GM12878 (cell line): ENCODE data around the gene SNRPD1. TPM values are rescaled to one million over a fixed set of nuclear protein-coding genes. Genes with fewer than 3 reads are reported as not detected.

Experiments
- ATAC-seq: fragments of 200-7000 bp; cut with Tn5 transposase; 3 replicates; pipeline ENCODE4 v1.9.1; 2020; ENCODE audit warnings: mild to moderate bottlenecking, moderate library complexity
- BruUV-seq: library from RNA; stranded (reverse); fragments of 400-500 nt; replicated peaks from 2 replicates; lab custom pipeline; 2021; lab: Mats Ljungman, UMichigan
- CTCF ChIA-PET: fragments of 300-600 bp; sonication (Branson Sonifier 250); formaldehyde crosslinking; extraction: SDS; loops from one replicate; lab custom pipeline; 2021; ENCODE audit warnings: inconsistent platforms; lab: Yijun Ruan, JAX
- POLR2A ChIA-PET: fragments of 350-600 bp; formaldehyde crosslinking; extraction: SDS; loops from one replicate; lab custom pipeline; 2021; ENCODE audit warnings: inconsistent platforms; lab: Charles Lee
- RAD21 ChIA-PET: fragments of 300-600 bp; sonication (Branson Sonifier 250); formaldehyde crosslinking; loops from one replicate; lab custom pipeline; 2023; ENCODE audit warnings: antibody characterized with exemption; ENCODE audit not compliant: unreplicated experiment; lab: Charles Lee
- SMC1A ChIA-PET: fragments of 300-600 bp; sonication (Branson Sonifier 250); formaldehyde crosslinking; loops from one replicate; lab custom pipeline; 2023; ENCODE audit not compliant: unreplicated experiment, uncharacterized antibody; lab: Charles Lee
- DNase-seq: peaks from one replicate; pipeline ENCODE4 v3.0.0-alpha.2; 2011; ENCODE audit warnings: low read depth, low spot score
- FAIRE-seq: peaks from 3 replicates; lab custom pipeline; 2011; peaks lifted over from hg19 to GRCh38; lab: Jason Lieb, UNC
- H2AFZ ChIP-seq: 2 replicates; pipeline ENCODE4 v1.6.0; 2011; ENCODE audit warnings: low read depth, low read length, control low read depth; ENCODE audit not compliant: control insufficient read depth
- H3K27ac ChIP-seq: 2 replicates; pipeline ENCODE4 v1.5.1; 2011; ENCODE audit warnings: control low read depth; ENCODE audit not compliant: control insufficient read depth, insufficient read depth
- H3K27me3 ChIP-seq, 2 experiments: replicated peaks in 1 of 2; 2 replicates each; pipeline versions ENCODE4 v1.6.0 to v1.6.1; 2011; ENCODE audit warnings: low read length in 1 of 2; ENCODE audit not compliant: control insufficient read depth in 2 of 2, insufficient read depth in 2 of 2
- H3K36me3 ChIP-seq, 2 experiments: 2 replicates each; pipeline ENCODE4 v1.5.1; 2011; ENCODE audit warnings: low read length in 1 of 2; ENCODE audit not compliant: control insufficient read depth in 2 of 2, insufficient read depth in 2 of 2
- H3K4me1 ChIP-seq: 2 replicates; pipeline ENCODE4 v1.6.1; 2011; ENCODE audit warnings: mild to moderate bottlenecking, low read length, moderate library complexity, mixed read lengths; ENCODE audit not compliant: control insufficient read depth, insufficient read depth
- H3K4me2 ChIP-seq: 2 replicates; pipeline ENCODE4 v1.6.0; 2011; ENCODE audit warnings: control low read depth; ENCODE audit not compliant: control insufficient read depth, insufficient read depth
- H3K4me3 ChIP-seq: fragments of 200-600 bp; sonication (generic); 2 replicates; pipeline ENCODE4 v1.5.1; 2016
- H3K79me2 ChIP-seq: 2 replicates; pipeline ENCODE4 v1.6.0; 2011; ENCODE audit warnings: low read length; ENCODE audit not compliant: control insufficient read depth, insufficient read depth
- H3K9ac ChIP-seq: 2 replicates; pipeline ENCODE4 v1.8.0; 2011; ENCODE audit warnings: low read length, control low read depth, mixed read lengths; ENCODE audit not compliant: control insufficient read depth, insufficient read depth
- H3K9me3 ChIP-seq: replicated peaks from 3 replicates; pipeline ENCODE4 v1.5.1; 2011; ENCODE audit warnings: mild to moderate bottlenecking, low read length; ENCODE audit not compliant: control insufficient read depth, insufficient read depth
- H4K20me1 ChIP-seq: 2 replicates; pipeline ENCODE4 v1.6.0; 2011; ENCODE audit not compliant: control insufficient read depth, insufficient read depth
- BACH1 ChIP-seq: fragments of 450-650 bp; IDR thresholded peaks from 2 replicates; pipeline ENCODE4 v1.6.1; 2017; ENCODE audit warnings: mild to moderate bottlenecking, borderline replicate concordance
- CREB1 ChIP-seq: IDR thresholded peaks from 2 replicates; pipeline ENCODE4 v1.6.1; 2012; ENCODE audit warnings: low read depth, mild to moderate bottlenecking, inconsistent platforms
- E2F8 ChIP-seq: fragments of 450-650 bp; IDR thresholded peaks from 2 replicates; pipeline ENCODE4 v1.6.1; 2018; ENCODE audit warnings: mild to moderate bottlenecking, low read depth, moderate library complexity; ENCODE audit not compliant: partially characterized antibody
- FOXM1 ChIP-seq: IDR thresholded peaks from 2 replicates; pipeline ENCODE4 v1.6.1; 2012; ENCODE audit warnings: low read depth, mild to moderate bottlenecking, inconsistent platforms, low read length, moderate library complexity
- JUND ChIP-seq: IDR thresholded peaks from 2 replicates; pipeline ENCODE4 v1.6.1; 2012; ENCODE audit warnings: low read depth, mild to moderate bottlenecking, low read length, improper control_type of control experiment, moderate library complexity
- MYC ChIP-seq: IDR thresholded peaks from 2 replicates; pipeline ENCODE4 v1.6.1; 2011; ENCODE audit warnings: mild to moderate bottlenecking, low read length, moderate library complexity, inconsistent platforms; ENCODE audit not compliant: insufficient read depth, insufficient replicate concordance, insufficient read length, severe bottlenecking
- PML ChIP-seq: IDR thresholded peaks from 2 replicates; pipeline ENCODE4 v1.6.1; 2012; ENCODE audit warnings: low read length, inconsistent platforms
- RB1 ChIP-seq: fragments of 450-650 bp; formaldehyde crosslinking; IDR thresholded peaks from 2 replicates; pipeline ENCODE4 v1.6.1; 2017; ENCODE audit warnings: mild to moderate bottlenecking, borderline replicate concordance
- RBBP5 ChIP-seq: fragments of 200-600 bp; sonication (generic); conservative IDR thresholded peaks from 2 replicates; pipeline ENCODE4 v1.6.1; 2016
- STAT3 ChIP-seq: IDR thresholded peaks from 2 replicates; pipeline ENCODE4 v1.6.1; 2011; ENCODE audit warnings: low read depth, low read length, improper control_type of control experiment
- SUZ12 ChIP-seq: fragments of 200-600 bp; sonication (generic); IDR thresholded peaks from one replicate; pipeline ENCODE4 v1.6.1; 2018; ENCODE audit warnings: antibody characterized with exemption, mild to moderate bottlenecking; ENCODE audit not compliant: unreplicated experiment
- in situ Hi-C: fragments of 300-500 bp; cut with MboI; formaldehyde crosslinking; loops from 9 replicates; pipeline ENCODE4 v1.14.3; 2018; ENCODE audit warnings: mixed read lengths
- intact Hi-C: fragments of 100-400 bp; cut with micrococcal nuclease; formaldehyde crosslinking; loops from one replicate; pipeline ENCODE4 v1.14.2; 2022; ENCODE audit not compliant: unreplicated experiment
- polyA plus RNA-seq, 11 experiments: library from polyadenylated mRNA; depleted of rRNA in 4 of 11; unstranded in 6 of 11; stranded (reverse) in 5 of 11; fragments of >200 nt; fragmentation: Nextera tagmentation in 4 of 11; fragmentation: Illumina TruSeq in 1 of 11; extraction: Ambion mirVana in 4 of 11; extraction: Trizol in 1 of 11; gene quantifications; 1 replicate in 1 of 11; 2 replicates in 10 of 11; pipeline versions ENCODE4 v1.2.1 to v1.2.3, GENCODE V29; 2011 to 2016; ENCODE audit warnings: inconsistent platforms in 2 of 11, missing spikeins in 2 of 11, low read depth in 1 of 11
- total RNA-seq, 4 experiments: library from RNA; depleted of rRNA in 3 of 4; stranded (reverse); fragments of >200 nt in 3 of 4; fragmentation: Illumina TruSeq in 1 of 4; extraction: Trizol in 1 of 4; gene quantifications; 2 replicates each; pipeline versions ENCODE4 v1.2.1 to v1.2.3, GENCODE V29; 2013 to 2021
- TF ChIP-seq, protein P1 (sequence below): fragments of 450-650 bp; IDR thresholded peaks from 2 replicates; pipeline ENCODE4 v1.6.1; 2016; ENCODE audit warnings: mild to moderate bottlenecking

The SNRPD1 gene
- total and polyA plus RNA-seq, 10 of the 15 experiments (the other 5 are each of a cell fraction or from before 2014, with no cell fraction given) = 52.6 to 866 (median 227) TPM

GRCh38 chr18:21604671-21605070, 7.4 kb upstream of the SNRPD1 start (continued):
- TF ChIP-seq SUZ12 (no peak), FOXM1 (no peak), RBBP5 (no peak), BACH1 (no peak)
- TF ChIP-seq, protein P1, sequence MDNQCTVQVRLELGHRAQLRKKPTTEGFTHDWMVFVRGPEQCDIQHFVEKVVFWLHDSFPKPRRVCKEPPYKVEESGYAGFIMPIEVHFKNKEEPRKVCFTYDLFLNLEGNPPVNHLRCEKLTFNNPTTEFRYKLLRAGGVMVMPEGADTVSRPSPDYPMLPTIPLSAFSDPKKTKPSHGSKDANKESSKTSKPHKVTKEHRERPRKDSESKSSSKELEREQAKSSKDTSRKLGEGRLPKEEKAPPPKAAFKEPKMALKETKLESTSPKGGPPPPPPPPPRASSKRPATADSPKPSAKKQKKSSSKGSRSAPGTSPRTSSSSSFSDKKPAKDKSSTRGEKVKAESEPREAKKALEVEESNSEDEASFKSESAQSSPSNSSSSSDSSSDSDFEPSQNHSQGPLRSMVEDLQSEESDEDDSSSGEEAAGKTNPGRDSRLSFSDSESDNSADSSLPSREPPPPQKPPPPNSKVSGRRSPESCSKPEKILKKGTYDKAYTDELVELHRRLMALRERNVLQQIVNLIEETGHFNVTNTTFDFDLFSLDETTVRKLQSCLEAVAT = no peak

DNA sequence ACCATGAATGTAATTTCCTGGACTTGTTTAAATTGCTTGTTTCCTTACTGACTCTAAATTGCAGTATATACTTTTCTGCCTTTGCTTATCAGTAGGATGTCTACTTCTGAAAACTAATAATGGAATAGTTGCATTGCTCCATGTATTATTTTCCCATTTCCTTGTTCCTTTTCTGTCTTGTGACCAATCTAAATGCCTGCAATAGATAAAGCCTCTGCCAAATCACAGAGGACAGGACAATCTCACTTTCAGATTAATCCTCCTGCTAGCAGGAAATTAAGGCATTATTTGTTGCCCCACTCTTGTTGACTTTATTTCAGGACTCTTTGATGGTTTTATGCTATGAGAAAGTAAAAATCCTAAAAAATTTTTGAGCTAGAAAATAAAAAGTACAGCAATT, 6.9 kb upstream of the SNRPD1 start:
- Histone ChIP-seq H4K20me1 (no peaks in the 10 kb centered on the region), H3K27me3 (no peaks in the 10 kb centered on the region), H3K27ac (peak overlapping the region; percentile 37; the same call in 1 of the 2 replicates), H3K4me1 (peaks cover 22% of the 10 kb centered on the region), H3K9me3 (no peaks in the 10 kb centered on the region), H3K79me2 (no peaks in the 10 kb centered on the region; the same call in 1 of the 2 replicates), H3K9ac (no peak overlapping the region), H2AFZ (peak overlapping the region; percentile 63)
- SMC1A ChIA-PET = interaction anchor here (1.4 kb wide), 1 partner anchor 244 kb away, joined by 4 read pairs; no protein-coding TSS in a partner anchor
- DNase-seq (no peak), ATAC-seq (no peak)
- BruUV-seq = no TSS peak
- in situ Hi-C loops = loop anchor here (25.0 kb wide), 2 partner anchors 543 to 1857 kb away; partner anchors contain the start of gene RIOK3
- TF ChIP-seq STAT3 = no peak
- no peak for TF ChIP-seq PML
- no peak for TF ChIP-seq JUND
- no peak for TF ChIP-seq RB1
- no peak for TF ChIP-seq E2F8
- TF ChIP-seq MYC = no peak
- no peak for TF ChIP-seq CREB1
- TF ChIP-seq, all 136 proteins: peak for 0
- CTCF ChIA-PET = no interaction called here
- RAD21 ChIA-PET = interaction anchor here (1.0 kb wide), 1 partner anchor 137 kb away, joined by 4 read pairs; no protein-coding TSS in a partner anchor
- POLR2A ChIA-PET = interaction anchor here (0.9 kb wide), 1 partner anchor 139 kb away, joined by 6 read pairs; no protein-coding TSS in a partner anchor
- H3K4me2 ChIP-seq = 0 out of 2 replicates have a peak overlapping the region, but pooled peaks have one; percentile 44
- FAIRE-seq = no peak
- no peak overlapping the region; the same call in 1 of the 2 replicates for H3K4me3 ChIP-seq
- intact Hi-C loops = no loop called here
- no peaks in the 10 kb centered on the region for H3K36me3 ChIP-seq
